GM23338 (cell line): ENCODE data around the gene CCDC74B.

Source experiments
- CREB1 ChIP-seq: fragments of 250-450 bp; sonication (Bioruptor Pico); IDR thresholded peaks from 2 replicates; pipeline ENCODE4 v1.5.0; 2020; ENCODE audit warnings: low read depth, mild to moderate bottlenecking, moderate library complexity
- CTCF ChIP-seq, 2 experiments: fragments of 200-600 bp in 1 of 2; sonication (generic) in 1 of 2; conservative IDR thresholded peaks; 2 replicates each; pipeline versions ENCODE4 v1.5.1 to v1.6.1; 2016 to 2017; ENCODE audit warnings: antibody characterized with exemption in 2 of 2, low read depth in 2 of 2, mild to moderate bottlenecking in 2 of 2, moderate library complexity in 1 of 2
- ETS1 ChIP-seq: IDR thresholded peaks from 2 replicates; pipeline ENCODE4 v1.6.1; 2016; ENCODE audit warnings: antibody characterized with exemption
- EZH2 ChIP-seq: fragments of 200-600 bp; sonication (generic); IDR thresholded peaks from one replicate; pipeline ENCODE4 v1.8.0; 2017; ENCODE audit warnings: antibody characterized with exemption, mild to moderate bottlenecking, low read depth; ENCODE audit not compliant: unreplicated experiment
- EZH2phosphoT487 ChIP-seq: fragments of 200-600 bp; sonication (generic); IDR thresholded peaks from one replicate; pipeline ENCODE4 v1.8.1; 2018; ENCODE audit warnings: antibody characterized with exemption; ENCODE audit not compliant: unreplicated experiment
- JUNB ChIP-seq: IDR thresholded peaks from one replicate; pipeline ENCODE4 v1.6.1; 2016; ENCODE audit warnings: antibody characterized with exemption; ENCODE audit not compliant: unreplicated experiment
- NANOG ChIP-seq: IDR thresholded peaks from 2 replicates; pipeline ENCODE4 v1.6.1; 2016; ENCODE audit warnings: antibody characterized with exemption, borderline replicate concordance
- POLR2AphosphoS5 ChIP-seq: IDR thresholded peaks from 2 replicates; pipeline ENCODE4 v1.6.1; 2016; ENCODE audit warnings: antibody characterized with exemption, low read depth
- REST ChIP-seq: IDR thresholded peaks from one replicate; pipeline ENCODE4 v1.6.1; 2018; ENCODE audit warnings: antibody characterized with exemption; ENCODE audit not compliant: unreplicated experiment
- STAT1 ChIP-seq: IDR thresholded peaks from one replicate; pipeline ENCODE4 v1.6.1; 2016; ENCODE audit warnings: antibody characterized with exemption; ENCODE audit not compliant: unreplicated experiment
- ZNF331 ChIP-seq: fragments of 250-450 bp; sonication (Bioruptor Pico); IDR thresholded peaks from 2 replicates; pipeline ENCODE4 v1.5.0; 2020; ENCODE audit warnings: low read depth, mild to moderate bottlenecking, moderate library complexity

GRCh38 chr2:130160131-130160530 is 15.2 kb upstream of the CCDC74B start:
- TF ChIP-seq CTCF (conservative IDR thresholded peaks at IDR 0.05; ENCODE audit: low read depth in 2 of 2) (no peak), EZH2phosphoT487 (no peak), EZH2 (no peak), REST (no peak), POLR2AphosphoS5 (no peak), ETS1 (no peak), NANOG (no peak), CREB1 (CRISPR knock-in tag) (no peak), STAT1 (no peak), ZNF331 (CRISPR knock-in tag) (no peak), JUNB (no peak)
